ENCODE results near the gene C3orf38.
"Not testable (repeated sequence)": the region's sequence is repeated elsewhere in the genome, so short reads cannot be mapped to it uniquely, and the experiment has no call there.

The C3orf38 gene

GRCh38 chr3:88166419-88166971 lies 16.7 kb downstream of the C3orf38 start:
- no peak for DNase-seq

- no peak for DNase-seq
These were observed 17.4 kb downstream of the C3orf38 start for GRCh38 chr3:88167173-88167572.

GRCh38 chr3:88167704-88168103 lies 17.9 kb downstream of the C3orf38 start:
- no peak for DNase-seq

- DNase-seq: no peak
These were observed 18.4 kb downstream of the C3orf38 start for GRCh38 chr3:88168171-88168570.

- DNase-seq: peak; percentile 48
These were observed 30.7 kb downstream of the C3orf38 start for GRCh38 chr3:88180398-88180999.

GRCh38 chr3:88182165-88182918 lies 32.6 kb downstream of the C3orf38 start:
- not testable (repeated sequence) for DNase-seq

- DNase-seq: peak; percentile 41
These were observed 38.7 kb downstream of the C3orf38 start for GRCh38 chr3:88188436-88188835.

- no peak for DNase-seq
These were observed 39.6 kb downstream of the C3orf38 start for GRCh38 chr3:88189361-88189810.

- no peak for DNase-seq
These were observed 42.2 kb downstream of the C3orf38 start for GRCh38 chr3:88191872-88192409.

GRCh38 chr3:88192631-88193030 lies 42.9 kb downstream of the C3orf38 start:
- DNase-seq: no peak

GRCh38 chr3:88195951-88196434 lies 46.2 kb downstream of the C3orf38 start:
- DNase-seq: no peak

GRCh38 chr3:88198121-88198520 lies 48.4 kb downstream of the C3orf38 start:
- DNase-seq: no peak

GRCh38 chr3:88203642-88204055 lies 53.9 kb downstream of the C3orf38 start:
- DNase-seq: peak; percentile 61

All from HCEC 1CT (cell line).